HCT116 (cell line): ENCODE measurements around the gene PJA1. TPM values are rescaled to one million over a fixed set of nuclear protein-coding genes. Genes with fewer than 3 reads are reported as not detected.

Experiments used
- ATAC-seq: fragments of 200-7000 bp; cut with Tn5 transposase; 2 replicates; pipeline ENCODE4 v1.9.1; 2020; ENCODE audit warnings: mild to moderate bottlenecking, moderate library complexity
- BruUV-seq: library from RNA; stranded (reverse); fragments of 400-500 nt; replicated peaks from 2 replicates; lab custom pipeline; 2021; lab: Mats Ljungman, UMichigan
- CTCF ChIA-PET: fragments of 300-600 bp; sonication (Branson Sonifier 250); formaldehyde crosslinking; loops from one replicate; lab custom pipeline; 2021; ENCODE audit warnings: antibody characterized with exemption; lab: Charles Lee
- POLR2A ChIA-PET: fragments of 300-600, 350-600 bp; sonication (Branson Sonifier 250); formaldehyde crosslinking; loops from one replicate; lab custom pipeline; 2021; ENCODE audit warnings: antibody characterized with exemption; lab: Charles Lee
- RAD21 ChIA-PET, 2 experiments: fragments of 300-600 bp; sonication (Branson Sonifier 250); formaldehyde crosslinking; loops; one replicate each; lab custom pipeline; 2023; ENCODE audit warnings: low total read pairs in 2 of 2; ENCODE audit not compliant: uncharacterized antibody in 2 of 2, unreplicated experiment in 2 of 2, low non-redundant PET in 1 of 2; lab: Charles Lee
- DNase-seq: peaks from one replicate; pipeline ENCODE4 v3.0.0-alpha.2; 2010; ENCODE audit warnings: low read depth, low spot score
- H2AFZ ChIP-seq: fragments of 200-600 bp; shearing (Covaris generic), sonication (generic); 2 replicates; pipeline ENCODE4 v1.6.1; 2017; ENCODE audit warnings: low read depth, mixed run types, mixed read lengths, antibody characterized with exemption, low read length; ENCODE audit not compliant: poor library complexity, severe bottlenecking
- H3K27ac ChIP-seq: 2 replicates; pipeline ENCODE4 v1.5.1; 2012; ENCODE audit warnings: low read depth, low read length
- H3K27me3 ChIP-seq: fragments of 200-600 bp; sonication (generic); 2 replicates; pipeline ENCODE4 v1.6.1; 2016; ENCODE audit warnings: mixed run types, low read length, mixed read lengths; ENCODE audit not compliant: insufficient read depth
- H3K36me3 ChIP-seq, 2 experiments: fragments of 200-500 bp in 1 of 2; fragments of 200-600 bp in 1 of 2; sonication (Bioruptor generic) in 1 of 2; sonication (generic) in 1 of 2; 2 replicates each; pipeline versions ENCODE4 v1.5.1 to v1.6.1; 2014 to 2016; ENCODE audit warnings: low read length in 2 of 2, inconsistent platforms in 1 of 2, mixed read lengths in 1 of 2, mixed run types in 1 of 2; ENCODE audit not compliant: insufficient read depth in 2 of 2, control insufficient read depth in 1 of 2
- H3K4me1 ChIP-seq, 2 experiments: fragments of 200-600 bp in 1 of 2; sonication (generic) in 1 of 2; 2 replicates each; pipeline versions ENCODE4 v1.5.1 to v1.6.1; 2012 to 2017; ENCODE audit warnings: low read length in 2 of 2, inconsistent platforms in 1 of 2, mild to moderate bottlenecking in 1 of 2, mixed read lengths in 1 of 2, mixed run types in 1 of 2, moderate library complexity in 1 of 2; ENCODE audit not compliant: insufficient read depth in 2 of 2, control insufficient read depth in 1 of 2
- H3K4me2 ChIP-seq: fragments of 200-600 bp; sonication (generic); 2 replicates; pipeline ENCODE4 v1.6.1; 2017; ENCODE audit warnings: mixed run types, low read length, mixed read lengths
- H3K4me3 ChIP-seq, 2 experiments: fragments of 200-600 bp in 1 of 2; sonication (generic) in 1 of 2; replicated peaks in 1 of 2; 2 replicates each; pipeline ENCODE4 v1.5.1; 2011 to 2016; ENCODE audit warnings: low read length in 2 of 2, control low read depth in 1 of 2, low read depth in 1 of 2, mild to moderate bottlenecking in 1 of 2, mixed read lengths in 1 of 2, mixed run types in 1 of 2
- H3K79me2 ChIP-seq: fragments of 200-600 bp; sonication (generic); 2 replicates; pipeline ENCODE4 v1.6.1; 2017; ENCODE audit warnings: mild to moderate bottlenecking, mixed run types, low read length, moderate library complexity, mixed read lengths; ENCODE audit not compliant: insufficient read depth
- H3K9ac ChIP-seq: fragments of 200-600 bp; sonication (generic); 2 replicates; pipeline ENCODE4 v1.6.1; 2016; ENCODE audit warnings: low read length, mixed read lengths
- H3K9me2 ChIP-seq: fragments of 200-600 bp; sonication (generic), shearing (Covaris generic); 2 replicates; pipeline ENCODE4 v1.6.1; 2017; ENCODE audit warnings: mixed run types, mild to moderate bottlenecking, moderate library complexity; ENCODE audit not compliant: insufficient read depth
- H3K9me3 ChIP-seq, 2 experiments: fragments of 200-500 bp in 1 of 2; fragments of 200-600 bp in 1 of 2; sonication (Bioruptor generic) in 1 of 2; sonication (generic) in 1 of 2; 2 replicates each; pipeline ENCODE4 v1.6.1; 2014 to 2017; ENCODE audit warnings: low read length in 2 of 2, mixed read lengths in 2 of 2, inconsistent platforms in 1 of 2, low read depth in 1 of 2, mild to moderate bottlenecking in 1 of 2, mixed run types in 1 of 2, moderate library complexity in 1 of 2; ENCODE audit not compliant: control insufficient read depth in 1 of 2, insufficient read depth in 1 of 2
- H4K20me1 ChIP-seq: fragments of 200-600 bp; sonication (generic), shearing (Covaris generic); 2 replicates; pipeline ENCODE4 v1.6.1; 2017; ENCODE audit warnings: mixed run types, mild to moderate bottlenecking, moderate library complexity; ENCODE audit not compliant: insufficient read depth
- ELF1 ChIP-seq: IDR thresholded peaks from 2 replicates; pipeline ENCODE4 v1.6.1; 2012; ENCODE audit warnings: low read depth, borderline replicate concordance
- EZH2 ChIP-seq: fragments of 200-600 bp; sonication (generic); IDR thresholded peaks from 2 replicates; pipeline ENCODE4 v1.6.1; 2017; ENCODE audit warnings: antibody characterized with exemption, mixed run types
- FOSL1 ChIP-seq: IDR thresholded peaks from 2 replicates; pipeline ENCODE4 v1.6.1; 2012; ENCODE audit warnings: low read depth
- JUND ChIP-seq: IDR thresholded peaks from 2 replicates; pipeline ENCODE4 v1.6.1; 2012
- POLR2AphosphoS5 ChIP-seq: IDR thresholded peaks from 2 replicates; pipeline ENCODE4 v1.6.1; 2011; ENCODE audit warnings: mild to moderate bottlenecking, low read depth, low read length, moderate library complexity
- SIN3A ChIP-seq: IDR thresholded peaks from 2 replicates; pipeline ENCODE4 v1.6.1; 2012; ENCODE audit warnings: low read depth
- TCF7L2 ChIP-seq: IDR thresholded peaks from 2 replicates; pipeline ENCODE4 v1.7.0; 2011; ENCODE audit warnings: borderline replicate concordance, inconsistent platforms; ENCODE audit not compliant: insufficient read depth, insufficient read length; ENCODE audit errors: extremely low read depth
- ZFX ChIP-seq: fragments of 450-650 bp; IDR thresholded peaks from 2 replicates; pipeline ENCODE4 v1.6.1; 2017
- intact Hi-C: fragments of 100-400 bp; cut with micrococcal nuclease; formaldehyde crosslinking; loops from 2 replicates; pipeline ENCODE4 v1.10.0; 2022
- total RNA-seq: library from RNA; stranded (reverse); gene quantifications from one replicate; pipeline ENCODE4 v1.2.1, GENCODE V29; 2021; ENCODE audit not compliant: unreplicated experiment
- TF ChIP-seq, protein P1 (sequence below): IDR thresholded peaks from 2 replicates; pipeline ENCODE4 v1.6.1; 2011; ENCODE audit warnings: mild to moderate bottlenecking, low read length, moderate library complexity; ENCODE audit not compliant: insufficient replicate concordance; ENCODE audit errors: extremely low read depth

Gene PJA1
- total RNA-seq, 1 experiment from 2014 or later, result 15.7 TPM

DNA sequence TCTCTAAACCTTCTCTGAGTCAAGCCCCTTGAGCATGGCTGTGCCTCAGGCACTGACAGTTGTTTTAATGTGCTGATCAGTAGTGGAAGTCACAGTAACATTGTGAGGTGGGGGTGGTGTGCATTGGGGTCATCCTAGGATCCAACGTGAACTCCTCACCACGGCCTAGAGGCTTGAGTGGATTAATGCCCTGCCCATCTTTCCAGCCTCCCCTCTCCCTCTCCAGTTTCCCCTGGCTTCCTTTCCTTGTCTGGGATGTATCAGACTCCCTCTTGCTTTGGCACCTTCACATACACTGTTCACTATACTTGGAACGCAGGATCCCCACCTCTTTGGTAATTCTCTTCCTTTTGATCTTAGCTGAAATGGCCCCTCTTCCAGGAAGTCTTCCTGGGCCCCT lies 13.3 kb upstream of the PJA1 start (continued):
- TF ChIP-seq ELF1, result no peak
- TF ChIP-seq FOSL1, result no peak
- TF ChIP-seq, protein P1, sequence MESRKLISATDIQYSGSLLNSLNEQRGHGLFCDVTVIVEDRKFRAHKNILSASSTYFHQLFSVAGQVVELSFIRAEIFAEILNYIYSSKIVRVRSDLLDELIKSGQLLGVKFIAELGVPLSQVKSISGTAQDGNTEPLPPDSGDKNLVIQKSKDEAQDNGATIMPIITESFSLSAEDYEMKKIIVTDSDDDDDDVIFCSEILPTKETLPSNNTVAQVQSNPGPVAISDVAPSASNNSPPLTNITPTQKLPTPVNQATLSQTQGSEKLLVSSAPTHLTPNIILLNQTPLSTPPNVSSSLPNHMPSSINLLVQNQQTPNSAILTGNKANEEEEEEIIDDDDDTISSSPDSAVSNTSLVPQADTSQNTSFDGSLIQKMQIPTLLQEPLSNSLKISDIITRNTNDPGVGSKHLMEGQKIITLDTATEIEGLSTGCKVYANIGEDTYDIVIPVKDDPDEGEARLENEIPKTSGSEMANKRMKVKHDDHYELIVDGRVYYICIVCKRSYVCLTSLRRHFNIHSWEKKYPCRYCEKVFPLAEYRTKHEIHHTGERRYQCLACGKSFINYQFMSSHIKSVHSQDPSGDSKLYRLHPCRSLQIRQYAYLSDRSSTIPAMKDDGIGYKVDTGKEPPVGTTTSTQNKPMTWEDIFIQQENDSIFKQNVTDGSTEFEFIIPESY, result no peak
- no peak for TF ChIP-seq JUND
- TF ChIP-seq, all 23 proteins: peak for 0

DNA sequence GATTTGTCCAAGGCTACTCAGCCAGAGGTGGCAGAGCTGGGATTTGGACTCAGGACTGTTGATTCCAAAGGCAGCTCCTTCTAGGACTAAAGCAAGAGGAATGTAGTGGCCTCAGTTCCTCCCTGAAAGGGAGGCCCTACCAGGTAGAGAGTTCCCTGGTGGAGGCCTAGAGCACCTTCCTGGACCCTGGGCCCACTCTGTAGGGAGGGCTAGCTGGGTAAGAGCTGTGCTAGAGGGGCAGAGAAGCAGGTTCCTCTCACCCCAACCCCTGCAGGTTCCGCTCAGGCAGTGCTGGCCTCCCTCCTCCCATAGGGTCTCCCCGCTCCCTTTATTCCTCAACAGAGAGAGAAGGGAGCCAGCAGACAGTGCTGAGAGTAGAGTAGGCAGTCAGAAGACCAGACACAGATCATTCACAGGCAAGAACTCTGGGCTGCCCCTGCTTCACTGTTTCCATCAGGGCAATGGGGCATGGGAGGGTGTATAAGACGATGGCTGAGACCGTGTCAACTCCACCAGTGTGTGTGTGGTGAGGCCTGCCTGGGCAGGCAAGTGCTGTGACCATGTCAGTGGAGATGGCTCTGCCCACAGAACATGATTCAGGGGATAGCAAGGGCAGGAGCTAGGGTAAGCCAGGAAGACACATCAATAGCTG lies 12.4 kb upstream of the PJA1 start:
- H3K79me2 ChIP-seq, result no peaks in the 10 kb centered on the region
- no peaks in the 10 kb centered on the region for H3K27me3 ChIP-seq
- ATAC-seq (no peak), DNase-seq (no peak)
- TF ChIP-seq POLR2AphosphoS5 (no peak), TCF7L2 (no peak), SIN3A (no peak), ELF1 (no peak), ZFX (no peak), EZH2 (no peak)
- no TSS peak for BruUV-seq
- H3K9me2 ChIP-seq, result no peaks in the 10 kb centered on the region
- H3K27ac ChIP-seq, result no peak overlapping the region
- no peak overlapping the region for H3K4me2 ChIP-seq
- H3K4me1 ChIP-seq, result no peaks in the 10 kb centered on the region
- RAD21 ChIA-PET, result no interaction called here
- no peaks in the 10 kb centered on the region for H3K9me3 ChIP-seq
- H3K9ac ChIP-seq, result no peak overlapping the region
- H3K36me3 ChIP-seq, result no peaks in the 10 kb centered on the region
- intact Hi-C loops, result no loop called here
- CTCF ChIA-PET, result no interaction called here
- POLR2A ChIA-PET, result no interaction called here
- no peaks in the 10 kb centered on the region for H4K20me1 ChIP-seq
- H2AFZ ChIP-seq, result no peak overlapping the region
- H3K4me3 ChIP-seq, result no peak overlapping the region
